SK-N-SH (cell line): ENCODE measurements around the gene NEU4. TPM values are rescaled to one million over a fixed set of nuclear protein-coding genes. Genes with fewer than 3 reads are reported as not detected.
A peak's percentile ranks its signal among the peaks of the same experiment; 100 is the strongest.

ENCODE experiments used
- CTCF ChIA-PET: fragments of 300-600, 350-600 bp; formaldehyde crosslinking; extraction: SDS; loops from one replicate; lab custom pipeline; 2021; lab: Yijun Ruan, JAX
- POLR2A ChIA-PET: fragments of 350-600 bp; sonication (Branson Sonifier 250); formaldehyde crosslinking; extraction: SDS; loops from one replicate; lab custom pipeline; 2020; ENCODE audit warnings: antibody characterized with exemption, inconsistent platforms; lab: Yijun Ruan, JAX
- DNase-seq: peaks from one replicate; pipeline ENCODE4 v3.0.0; 2012
- H2AFZ ChIP-seq: fragments of 200-600 bp; sonication (generic); 2 replicates; pipeline ENCODE4 v1.8.1; 2016; ENCODE audit warnings: antibody characterized with exemption, mild to moderate bottlenecking, low read depth
- H3F3A ChIP-seq: fragments of 200-600 bp; sonication (generic); replicated peaks from 2 replicates; pipeline ENCODE3; 2016; ENCODE audit warnings: antibody characterized with exemption, mild to moderate bottlenecking; ENCODE audit not compliant: insufficient read depth
- H3K27ac ChIP-seq, 2 experiments: fragments of 200-500 bp in 1 of 2; fragments of 200-600 bp in 1 of 2; sonication (Bioruptor generic) in 1 of 2; sonication (generic), shearing (Covaris generic) in 1 of 2; 2 replicates each; pipeline versions ENCODE4 v1.5.1 to v1.6.1; 2014 to 2016; ENCODE audit warnings: low read depth in 2 of 2, inconsistent platforms in 1 of 2, low read length in 1 of 2, mild to moderate bottlenecking in 1 of 2, mixed read lengths in 1 of 2
- H3K27me3 ChIP-seq: fragments of 200-600 bp; sonication (generic), shearing (Covaris generic); 2 replicates; pipeline ENCODE4 v1.6.1; 2016; ENCODE audit warnings: mixed run types; ENCODE audit not compliant: insufficient read depth
- H3K36me3 ChIP-seq, 2 experiments: fragments of 200-500 bp in 1 of 2; fragments of 200-600 bp in 1 of 2; sonication (Bioruptor generic) in 1 of 2; sonication (generic) in 1 of 2; replicated peaks in 1 of 2; 2 replicates each; pipeline versions ENCODE3 to v1.5.1; 2014 to 2016; ENCODE audit warnings: low read length in 1 of 2, mild to moderate bottlenecking in 1 of 2; ENCODE audit not compliant: insufficient read depth in 2 of 2, control insufficient read depth in 1 of 2
- H3K4me1 ChIP-seq, 2 experiments: fragments of 200-500 bp in 1 of 2; fragments of 200-600 bp in 1 of 2; sonication (Bioruptor generic) in 1 of 2; sonication (generic), shearing (Covaris generic) in 1 of 2; 2 replicates each; pipeline versions ENCODE4 v1.5.1 to v1.6.1; 2014 to 2016; ENCODE audit warnings: low read depth in 1 of 2, low read length in 1 of 2, mixed run types in 1 of 2; ENCODE audit not compliant: insufficient read depth in 2 of 2, control insufficient read depth in 1 of 2
- H3K4me2 ChIP-seq: fragments of 200-600 bp; sonication (generic), shearing (Covaris generic); 2 replicates; pipeline ENCODE4 v1.6.1; 2017; ENCODE audit warnings: mixed run types
- H3K4me3 ChIP-seq, 2 experiments: fragments of 200-500 bp in 1 of 2; fragments of 200-600 bp in 1 of 2; sonication (Bioruptor generic) in 1 of 2; sonication (generic), shearing (Covaris generic) in 1 of 2; 2 replicates each; pipeline versions ENCODE4 v1.5.1 to v1.8.1; 2014 to 2016; ENCODE audit warnings: low read depth in 2 of 2, inconsistent platforms in 1 of 2, low read length in 1 of 2, mild to moderate bottlenecking in 1 of 2, mixed read lengths in 1 of 2, moderate library complexity in 1 of 2
- H3K79me2 ChIP-seq: fragments of 200-600 bp; sonication (generic); 2 replicates; pipeline ENCODE4 v1.8.1; 2017; ENCODE audit warnings: mild to moderate bottlenecking; ENCODE audit not compliant: insufficient read depth
- H3K9ac ChIP-seq: fragments of 200-600 bp; sonication (generic); 2 replicates; pipeline ENCODE4 v1.6.1; 2017; ENCODE audit warnings: mixed run types
- H3K9me2 ChIP-seq: fragments of 200-600 bp; sonication (generic); 2 replicates; pipeline ENCODE4 v1.6.1; 2017; ENCODE audit warnings: mixed run types
- H3K9me3 ChIP-seq: fragments of 200-600 bp; sonication (generic); 2 replicates; pipeline ENCODE4 v1.6.1; 2017; ENCODE audit warnings: mixed run types, mild to moderate bottlenecking, moderate library complexity
- H4K20me1 ChIP-seq: fragments of 200-600 bp; sonication (generic); 2 replicates; pipeline ENCODE4 v1.6.1; 2017; ENCODE audit warnings: mild to moderate bottlenecking, mixed run types; ENCODE audit not compliant: insufficient read depth
- CHD2 ChIP-seq: fragments of 150-350 bp; IDR thresholded peaks from 2 replicates; pipeline ENCODE4 v1.6.1; 2018; ENCODE audit warnings: low read length; ENCODE audit not compliant: partially characterized antibody
- EP300 ChIP-seq, 2 experiments: IDR thresholded peaks; 2 replicates each; pipeline versions ENCODE4 v1.4.0 to v1.6.1; 2012; ENCODE audit warnings: borderline replicate concordance in 1 of 2, low read depth in 1 of 2, low read length in 1 of 2
- FOXJ3 ChIP-seq: sonication (generic); formaldehyde crosslinking; IDR thresholded peaks from 2 replicates; pipeline ENCODE4 v1.5.1; 2020; ENCODE audit warnings: mild to moderate bottlenecking, missing genetic modification reagents
- GABPA ChIP-seq: IDR thresholded peaks from 2 replicates; pipeline ENCODE4 v1.4.0; 2012; ENCODE audit warnings: low read depth, mild to moderate bottlenecking
- JUND ChIP-seq: IDR thresholded peaks from 2 replicates; pipeline ENCODE4 v1.4.0; 2012
- MEF2A ChIP-seq: IDR thresholded peaks from 2 replicates; pipeline ENCODE4 v1.4.0; 2012; ENCODE audit warnings: low read depth, borderline replicate concordance
- RAD21 ChIP-seq: IDR thresholded peaks from 2 replicates; pipeline ENCODE4 v1.6.1; 2012; ENCODE audit warnings: mild to moderate bottlenecking, low read length
- TCF12 ChIP-seq: IDR thresholded peaks from 2 replicates; pipeline ENCODE4 v1.4.0; 2012
- TEAD4 ChIP-seq: IDR thresholded peaks from 2 replicates; pipeline ENCODE4 v1.4.0; 2012; ENCODE audit warnings: mild to moderate bottlenecking, borderline replicate concordance; ENCODE audit not compliant: insufficient read depth
- WGBS: methylation state at CpG from one replicate; pipeline ENCODE4 v1.1.6; 2017; ENCODE audit warnings: low lambda C conversion rate; 5-methylcytosine and 5-hydroxymethylcytosine counted together
- polyA plus RNA-seq, 3 experiments: library from polyadenylated mRNA; depleted of rRNA; stranded (reverse); fragments of >200 nt; gene quantifications; 2 replicates each; pipeline ENCODE4 v1.2.3, GENCODE V29; 2012
- TF ChIP-seq, protein P1 (sequence below): fragments of 150-350 bp; IDR thresholded peaks from 2 replicates; pipeline ENCODE4 v1.6.1; 2016; ENCODE audit warnings: mild to moderate bottlenecking, low read depth, low read length
- TF ChIP-seq, protein P2 (sequence below): IDR thresholded peaks from 2 replicates; pipeline ENCODE4 v1.6.1; 2012; ENCODE audit warnings: mild to moderate bottlenecking, low read depth, low read length, moderate library complexity
- TF ChIP-seq, protein P3 (sequence below): fragments of 200-600 bp; sonication (generic); IDR thresholded peaks from 2 replicates; pipeline ENCODE4 v1.6.1; 2017; ENCODE audit warnings: antibody characterized with exemption, mild to moderate bottlenecking, moderate library complexity
- TF ChIP-seq, protein P4 (sequence below): IDR thresholded peaks from 2 replicates; pipeline ENCODE4 v1.4.0; 2012; ENCODE audit warnings: low read depth, borderline replicate concordance
- TF ChIP-seq, protein P5 (sequence below): IDR thresholded peaks from 2 replicates; pipeline ENCODE4; 2012

Gene NEU4
- polyA plus RNA-seq, 1 of the 3 experiments (the other 2 are of a cell fraction) = 0.05 TPM

DNA sequence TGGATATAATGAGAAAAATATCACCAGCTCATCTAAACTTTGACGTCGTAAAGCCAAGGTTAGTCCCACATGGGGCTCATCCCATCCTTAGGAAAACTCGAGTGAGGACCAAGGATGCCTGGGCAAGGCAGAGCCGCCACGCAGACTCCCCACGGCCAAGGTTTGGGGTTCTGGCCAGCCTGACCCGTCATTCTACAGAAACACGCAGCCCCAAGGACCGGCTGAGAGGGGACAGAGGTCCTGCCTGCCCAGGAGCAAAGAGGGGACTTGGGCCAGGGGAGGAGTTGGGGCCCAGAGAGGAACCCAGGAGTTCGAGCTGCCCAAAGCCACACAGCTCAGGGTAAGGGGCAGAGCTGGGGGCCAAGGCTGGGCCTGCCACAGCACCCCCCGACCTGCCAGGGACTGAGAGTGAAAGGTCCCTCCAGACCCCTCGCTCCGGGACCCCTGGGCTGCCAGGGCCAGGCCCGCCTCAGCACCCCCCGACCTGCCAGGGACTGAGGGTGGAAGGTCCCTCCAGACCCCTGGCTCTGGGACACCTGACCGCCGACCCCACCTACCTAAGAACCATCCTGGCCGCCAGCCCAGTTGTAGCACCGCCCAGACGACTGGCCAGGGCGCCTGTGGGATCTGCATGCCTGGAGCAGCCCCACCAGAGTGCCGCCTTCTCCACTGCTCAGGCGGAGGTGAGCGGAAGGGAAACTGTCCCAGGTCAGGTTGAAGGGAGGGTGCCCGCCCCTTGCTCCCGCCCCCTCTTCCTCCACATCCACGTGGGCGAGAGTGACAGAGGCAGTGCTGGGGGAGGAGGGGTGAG lies 49.4 kb downstream of the NEU4 start, which contains the start of gene PDCD1:
PDCD1 (minus strand) TSS at position 689 of the 811 bp plus-strand sequence; CDS start at position 633, 56 bp downstream.
- ChIA-PET POLR2A (no interaction called here), CTCF (no interaction called here)
- H3K36me3 ChIP-seq = no peaks in the 10 kb centered on the region
- DNase-seq = peak; percentile 55
- no peaks in the 10 kb centered on the region for H3K9me2 ChIP-seq
- H3K9me3 ChIP-seq = no peaks in the 10 kb centered on the region
- no peak within 1 kb of the TSS for H3K9ac ChIP-seq
- H3F3A ChIP-seq = no peaks in the 10 kb centered on the region
- H4K20me1 ChIP-seq = no peaks in the 10 kb centered on the region
- no peak within 1 kb of the TSS for H3K4me2 ChIP-seq
- TF ChIP-seq JUND (no peak), FOXJ3 (CRISPR knock-in tag) (no peak), CHD2 (no peak), TEAD4 (no peak), EP300 (IDR thresholded peaks at IDR 0.05; ENCODE audit: borderline replicate concordance in 1 of 2, low read depth in 1 of 2, low read length in 1 of 2) (no peak), GABPA (no peak), MEF2A (no peak), RAD21 (no peak), TCF12 (no peak)
- TF ChIP-seq, protein P1, sequence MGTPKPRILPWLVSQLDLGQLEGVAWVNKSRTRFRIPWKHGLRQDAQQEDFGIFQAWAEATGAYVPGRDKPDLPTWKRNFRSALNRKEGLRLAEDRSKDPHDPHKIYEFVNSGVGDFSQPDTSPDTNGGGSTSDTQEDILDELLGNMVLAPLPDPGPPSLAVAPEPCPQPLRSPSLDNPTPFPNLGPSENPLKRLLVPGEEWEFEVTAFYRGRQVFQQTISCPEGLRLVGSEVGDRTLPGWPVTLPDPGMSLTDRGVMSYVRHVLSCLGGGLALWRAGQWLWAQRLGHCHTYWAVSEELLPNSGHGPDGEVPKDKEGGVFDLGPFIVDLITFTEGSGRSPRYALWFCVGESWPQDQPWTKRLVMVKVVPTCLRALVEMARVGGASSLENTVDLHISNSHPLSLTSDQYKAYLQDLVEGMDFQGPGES = no peak
- TF ChIP-seq, protein P2, sequence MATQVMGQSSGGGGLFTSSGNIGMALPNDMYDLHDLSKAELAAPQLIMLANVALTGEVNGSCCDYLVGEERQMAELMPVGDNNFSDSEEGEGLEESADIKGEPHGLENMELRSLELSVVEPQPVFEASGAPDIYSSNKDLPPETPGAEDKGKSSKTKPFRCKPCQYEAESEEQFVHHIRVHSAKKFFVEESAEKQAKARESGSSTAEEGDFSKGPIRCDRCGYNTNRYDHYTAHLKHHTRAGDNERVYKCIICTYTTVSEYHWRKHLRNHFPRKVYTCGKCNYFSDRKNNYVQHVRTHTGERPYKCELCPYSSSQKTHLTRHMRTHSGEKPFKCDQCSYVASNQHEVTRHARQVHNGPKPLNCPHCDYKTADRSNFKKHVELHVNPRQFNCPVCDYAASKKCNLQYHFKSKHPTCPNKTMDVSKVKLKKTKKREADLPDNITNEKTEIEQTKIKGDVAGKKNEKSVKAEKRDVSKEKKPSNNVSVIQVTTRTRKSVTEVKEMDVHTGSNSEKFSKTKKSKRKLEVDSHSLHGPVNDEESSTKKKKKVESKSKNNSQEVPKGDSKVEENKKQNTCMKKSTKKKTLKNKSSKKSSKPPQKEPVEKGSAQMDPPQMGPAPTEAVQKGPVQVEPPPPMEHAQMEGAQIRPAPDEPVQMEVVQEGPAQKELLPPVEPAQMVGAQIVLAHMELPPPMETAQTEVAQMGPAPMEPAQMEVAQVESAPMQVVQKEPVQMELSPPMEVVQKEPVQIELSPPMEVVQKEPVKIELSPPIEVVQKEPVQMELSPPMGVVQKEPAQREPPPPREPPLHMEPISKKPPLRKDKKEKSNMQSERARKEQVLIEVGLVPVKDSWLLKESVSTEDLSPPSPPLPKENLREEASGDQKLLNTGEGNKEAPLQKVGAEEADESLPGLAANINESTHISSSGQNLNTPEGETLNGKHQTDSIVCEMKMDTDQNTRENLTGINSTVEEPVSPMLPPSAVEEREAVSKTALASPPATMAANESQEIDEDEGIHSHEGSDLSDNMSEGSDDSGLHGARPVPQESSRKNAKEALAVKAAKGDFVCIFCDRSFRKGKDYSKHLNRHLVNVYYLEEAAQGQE = no peak
- TF ChIP-seq, protein P3, sequence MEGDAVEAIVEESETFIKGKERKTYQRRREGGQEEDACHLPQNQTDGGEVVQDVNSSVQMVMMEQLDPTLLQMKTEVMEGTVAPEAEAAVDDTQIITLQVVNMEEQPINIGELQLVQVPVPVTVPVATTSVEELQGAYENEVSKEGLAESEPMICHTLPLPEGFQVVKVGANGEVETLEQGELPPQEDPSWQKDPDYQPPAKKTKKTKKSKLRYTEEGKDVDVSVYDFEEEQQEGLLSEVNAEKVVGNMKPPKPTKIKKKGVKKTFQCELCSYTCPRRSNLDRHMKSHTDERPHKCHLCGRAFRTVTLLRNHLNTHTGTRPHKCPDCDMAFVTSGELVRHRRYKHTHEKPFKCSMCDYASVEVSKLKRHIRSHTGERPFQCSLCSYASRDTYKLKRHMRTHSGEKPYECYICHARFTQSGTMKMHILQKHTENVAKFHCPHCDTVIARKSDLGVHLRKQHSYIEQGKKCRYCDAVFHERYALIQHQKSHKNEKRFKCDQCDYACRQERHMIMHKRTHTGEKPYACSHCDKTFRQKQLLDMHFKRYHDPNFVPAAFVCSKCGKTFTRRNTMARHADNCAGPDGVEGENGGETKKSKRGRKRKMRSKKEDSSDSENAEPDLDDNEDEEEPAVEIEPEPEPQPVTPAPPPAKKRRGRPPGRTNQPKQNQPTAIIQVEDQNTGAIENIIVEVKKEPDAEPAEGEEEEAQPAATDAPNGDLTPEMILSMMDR = no peak
- TF ChIP-seq, protein P4, sequence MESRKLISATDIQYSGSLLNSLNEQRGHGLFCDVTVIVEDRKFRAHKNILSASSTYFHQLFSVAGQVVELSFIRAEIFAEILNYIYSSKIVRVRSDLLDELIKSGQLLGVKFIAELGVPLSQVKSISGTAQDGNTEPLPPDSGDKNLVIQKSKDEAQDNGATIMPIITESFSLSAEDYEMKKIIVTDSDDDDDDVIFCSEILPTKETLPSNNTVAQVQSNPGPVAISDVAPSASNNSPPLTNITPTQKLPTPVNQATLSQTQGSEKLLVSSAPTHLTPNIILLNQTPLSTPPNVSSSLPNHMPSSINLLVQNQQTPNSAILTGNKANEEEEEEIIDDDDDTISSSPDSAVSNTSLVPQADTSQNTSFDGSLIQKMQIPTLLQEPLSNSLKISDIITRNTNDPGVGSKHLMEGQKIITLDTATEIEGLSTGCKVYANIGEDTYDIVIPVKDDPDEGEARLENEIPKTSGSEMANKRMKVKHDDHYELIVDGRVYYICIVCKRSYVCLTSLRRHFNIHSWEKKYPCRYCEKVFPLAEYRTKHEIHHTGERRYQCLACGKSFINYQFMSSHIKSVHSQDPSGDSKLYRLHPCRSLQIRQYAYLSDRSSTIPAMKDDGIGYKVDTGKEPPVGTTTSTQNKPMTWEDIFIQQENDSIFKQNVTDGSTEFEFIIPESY = no peak
- TF ChIP-seq, protein P5, sequence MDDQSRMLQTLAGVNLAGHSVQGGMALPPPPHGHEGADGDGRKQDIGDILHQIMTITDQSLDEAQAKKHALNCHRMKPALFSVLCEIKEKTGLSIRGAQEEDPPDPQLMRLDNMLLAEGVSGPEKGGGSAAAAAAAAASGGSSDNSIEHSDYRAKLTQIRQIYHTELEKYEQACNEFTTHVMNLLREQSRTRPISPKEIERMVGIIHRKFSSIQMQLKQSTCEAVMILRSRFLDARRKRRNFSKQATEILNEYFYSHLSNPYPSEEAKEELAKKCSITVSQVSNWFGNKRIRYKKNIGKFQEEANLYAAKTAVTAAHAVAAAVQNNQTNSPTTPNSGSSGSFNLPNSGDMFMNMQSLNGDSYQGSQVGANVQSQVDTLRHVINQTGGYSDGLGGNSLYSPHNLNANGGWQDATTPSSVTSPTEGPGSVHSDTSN = no peak
- TF ChIP-seq, all 33 proteins: peak for 0
- H3K79me2 ChIP-seq = no peaks in the 10 kb centered on the region
- no peak within 1 kb of the TSS for H2AFZ ChIP-seq
- H3K27me3 ChIP-seq = no peaks in the 10 kb centered on the region
- no peak within 1 kb of the TSS for H3K4me3 ChIP-seq
- WGBS = 76% methylated on average over 17 of the region's 28 CpGs
- H3K4me1 ChIP-seq = peaks cover 12 to 19% of the 10 kb centered on the region in 2 experiments; a peak in 3 of 4 replicates
- no peak within 1 kb of the TSS for H3K27ac ChIP-seq
